ENCODE data around the gene TINAG. TPM values are rescaled to one million over a fixed set of nuclear protein-coding genes. Genes with fewer than 3 reads are reported as not detected.

TINAG gene
- total and polyA plus RNA-seq, 2 of the 13 experiments (the other 11 are each of a cell fraction or from before 2014, with no cell fraction given) = 0.08 to 0.15 TPM

- TF ChIP-seq, protein P1, sequence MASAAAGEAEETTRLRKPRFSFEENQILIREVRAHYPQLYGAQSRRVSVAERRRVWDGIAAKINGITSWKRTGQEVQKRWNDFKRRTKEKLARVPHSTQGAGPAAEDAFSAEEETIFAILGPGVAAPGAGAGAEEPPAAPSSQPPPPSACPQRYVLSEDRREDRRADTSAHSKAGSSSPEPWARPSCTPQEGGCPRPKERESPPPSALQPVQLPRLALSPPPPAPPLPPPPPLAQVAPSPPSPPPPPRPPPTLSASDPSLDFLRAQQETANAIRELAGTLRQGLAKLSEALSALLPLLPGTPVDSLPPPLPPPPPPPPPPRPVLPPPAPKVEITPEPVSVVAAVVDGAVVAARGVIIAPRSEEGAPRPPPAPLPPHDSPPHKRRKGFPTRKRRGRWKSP (CRISPR knock-in tag; IDR thresholded peaks at IDR 0.05) = no peak
- TF ChIP-seq, protein P2, sequence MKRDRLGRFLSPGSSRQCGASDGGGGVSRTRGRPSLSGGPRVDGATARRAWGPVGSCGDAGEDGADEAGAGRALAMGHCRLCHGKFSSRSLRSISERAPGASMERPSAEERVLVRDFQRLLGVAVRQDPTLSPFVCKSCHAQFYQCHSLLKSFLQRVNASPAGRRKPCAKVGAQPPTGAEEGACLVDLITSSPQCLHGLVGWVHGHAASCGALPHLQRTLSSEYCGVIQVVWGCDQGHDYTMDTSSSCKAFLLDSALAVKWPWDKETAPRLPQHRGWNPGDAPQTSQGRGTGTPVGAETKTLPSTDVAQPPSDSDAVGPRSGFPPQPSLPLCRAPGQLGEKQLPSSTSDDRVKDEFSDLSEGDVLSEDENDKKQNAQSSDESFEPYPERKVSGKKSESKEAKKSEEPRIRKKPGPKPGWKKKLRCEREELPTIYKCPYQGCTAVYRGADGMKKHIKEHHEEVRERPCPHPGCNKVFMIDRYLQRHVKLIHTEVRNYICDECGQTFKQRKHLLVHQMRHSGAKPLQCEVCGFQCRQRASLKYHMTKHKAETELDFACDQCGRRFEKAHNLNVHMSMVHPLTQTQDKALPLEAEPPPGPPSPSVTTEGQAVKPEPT (CRISPR knock-in tag; IDR thresholded peaks at IDR 0.05; ENCODE audit: low read depth) = no peak
- TF ChIP-seq, protein P3, sequence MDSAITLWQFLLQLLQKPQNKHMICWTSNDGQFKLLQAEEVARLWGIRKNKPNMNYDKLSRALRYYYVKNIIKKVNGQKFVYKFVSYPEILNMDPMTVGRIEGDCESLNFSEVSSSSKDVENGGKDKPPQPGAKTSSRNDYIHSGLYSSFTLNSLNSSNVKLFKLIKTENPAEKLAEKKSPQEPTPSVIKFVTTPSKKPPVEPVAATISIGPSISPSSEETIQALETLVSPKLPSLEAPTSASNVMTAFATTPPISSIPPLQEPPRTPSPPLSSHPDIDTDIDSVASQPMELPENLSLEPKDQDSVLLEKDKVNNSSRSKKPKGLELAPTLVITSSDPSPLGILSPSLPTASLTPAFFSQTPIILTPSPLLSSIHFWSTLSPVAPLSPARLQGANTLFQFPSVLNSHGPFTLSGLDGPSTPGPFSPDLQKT (CRISPR knock-in tag; IDR thresholded peaks at IDR 0.05; ENCODE audit: borderline replicate concordance) = no peak
Measured at GRCh38 chr6:54390362-54390761, 82.1 kb downstream of the TINAG start (continued).

DNA sequence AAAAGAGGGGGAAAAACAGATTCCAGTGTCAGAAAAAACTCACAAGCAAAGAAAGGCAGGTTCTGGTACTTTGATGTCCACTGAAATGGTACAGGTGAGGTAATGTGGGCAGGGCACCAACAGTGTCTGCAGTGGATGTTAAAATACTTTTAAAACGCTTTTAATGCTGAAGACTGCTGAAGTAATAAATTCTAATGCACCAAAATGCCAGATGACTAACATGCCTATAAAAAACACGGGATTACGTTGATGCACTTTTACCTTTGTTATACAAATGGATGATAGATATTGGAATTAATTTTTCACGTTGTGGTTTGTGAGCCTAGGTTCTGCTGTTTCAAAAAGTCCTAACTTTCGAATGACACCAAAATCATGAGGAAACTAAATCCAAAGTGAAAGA is 83.3 kb downstream of the TINAG start:
- no peak for TF ChIP-seq XRCC5 (optimal IDR thresholded peaks at IDR 0.05; ENCODE audit: low read length)
- TF ChIP-seq AGO2 (optimal IDR thresholded peaks at IDR 0.05; ENCODE audit: low read depth, low read length) = no peak
- no peak for TF ChIP-seq NFE2L2 (IDR thresholded peaks at IDR 0.05; ENCODE audit: low read length)
- TF ChIP-seq SKI (IDR thresholded peaks at IDR 0.05; ENCODE audit: partially characterized antibody) = no peak
- no peak for TF ChIP-seq KDM5A (IDR thresholded peaks at IDR 0.05; ENCODE audit: borderline replicate concordance, low read length)
- TF ChIP-seq SMC3 (IDR thresholded peaks at IDR 0.05; ENCODE audit: low read length) = no peak
- TF ChIP-seq SAP130 (CRISPR knock-in tag; IDR thresholded peaks at IDR 0.05; ENCODE audit: low read depth) = no peak
- no peak overlapping the region for H3K27ac ChIP-seq (ENCODE audit: extremely low read length, insufficient read depth, low read length)
- H3K4me3 ChIP-seq (replicated peaks in 1 of 3; ENCODE audit: insufficient read depth in 1 of 3, low read depth in 2 of 3, low read length in 3 of 3) = no peak overlapping the region
- H3K36me3 ChIP-seq (replicated peaks in 1 of 2; ENCODE audit: control insufficient read depth in 1 of 2, insufficient read depth in 2 of 2, low read length in 2 of 2) = no peaks in the 10 kb centered on the region
- no peaks in the 10 kb centered on the region for H3K79me2 ChIP-seq (ENCODE audit: insufficient read depth, low read length)
- POLR2A ChIA-PET = no interaction called here
- FAIRE-seq (no peak), ATAC-seq (no peak), DNase-seq (ENCODE audit: low spot score) (no peak)
- H3K9ac ChIP-seq (ENCODE audit: insufficient read depth, low read depth, low read length) = no peak overlapping the region
- in situ Hi-C loops (cut with HindIII; ENCODE audit: extremely low pct_ligation_motif_present, low pct_unique_long_range_greater_than_20kb) = no loop called here
- H3K27me3 ChIP-seq (ENCODE audit: control insufficient read depth in 1 of 2, insufficient read depth in 2 of 2, low read length in 2 of 2) = no peaks in the 10 kb centered on the region
- no peak overlapping the region for H3K4me2 ChIP-seq (ENCODE audit: low read depth, low read length)
- no peak overlapping the region for H2AFZ ChIP-seq (ENCODE audit: low read length)
- CTCF ChIA-PET (ENCODE audit: low intra/inter-chr PET ratio, low total read pairs) = no interaction called here
- H3K9me3 ChIP-seq (ENCODE audit: low read length) = no peaks in the 10 kb centered on the region
- no peaks in the 10 kb centered on the region for H4K20me1 ChIP-seq (ENCODE audit: insufficient read depth, low read length)
- H3K4me1 ChIP-seq (ENCODE audit: insufficient read depth, low read length) = no peaks in the 10 kb centered on the region
- intact Hi-C loops (cut with micrococcal nuclease; ENCODE audit: unreplicated experiment) = no loop called here
- no TSS peak for BruUV-seq (replicated peaks)
- WGBS (ENCODE audit: low lambda C conversion rate) = 2% methylated on average over 5 of the region's 5 CpGs
